OCI-LY7 (cell line): ENCODE data around the gene UBAP2L. TPM values are rescaled to one million over a fixed set of nuclear protein-coding genes. Genes with fewer than 3 reads are reported as not detected.

Source experiments
- BruUV-seq: library from RNA; stranded (reverse); fragments of 400-500 nt; replicated peaks from 2 replicates; lab custom pipeline; 2021; lab: Mats Ljungman, UMichigan
- CTCF ChIA-PET: fragments of 300-600 bp; sonication (Branson Sonifier 250); formaldehyde crosslinking; loops from one replicate; lab custom pipeline; 2022; ENCODE audit warnings: antibody characterized with exemption; ENCODE audit not compliant: unreplicated experiment; lab: Charles Lee
- POLR2A ChIA-PET: fragments of 300-600 bp; sonication (Branson Sonifier 250); formaldehyde crosslinking; loops from one replicate; lab custom pipeline; 2022; ENCODE audit warnings: antibody characterized with exemption; lab: Charles Lee
- DNase-seq: peaks from one replicate; pipeline ENCODE4 v3.0.0-alpha.2; 2015; ENCODE audit warnings: low spot score
- H2AFZ ChIP-seq: fragments of 200-600 bp; sonication (generic), shearing (Covaris generic); 2 replicates; pipeline ENCODE4 v1.6.1; 2014; ENCODE audit warnings: mild to moderate bottlenecking, antibody characterized with exemption, low read length, moderate library complexity
- H3K27ac ChIP-seq: fragments of 200-600 bp; sonication (generic); 2 replicates; pipeline ENCODE4 v1.5.1; 2014; ENCODE audit warnings: mixed run types, low read depth, mild to moderate bottlenecking, moderate library complexity, low read length, inconsistent platforms; ENCODE audit not compliant: poor library complexity, severe bottlenecking
- H3K36me3 ChIP-seq: fragments of 200-600 bp; sonication (generic); 2 replicates; pipeline ENCODE4 v1.6.1; 2014; ENCODE audit warnings: mild to moderate bottlenecking, antibody characterized with exemption, low read length, moderate library complexity, mixed read lengths; ENCODE audit not compliant: insufficient read depth
- H3K4me1 ChIP-seq: fragments of 200-600 bp; sonication (generic); 2 replicates; pipeline ENCODE4 v1.5.1; 2014; ENCODE audit warnings: mild to moderate bottlenecking, low read length; ENCODE audit not compliant: insufficient read depth, poor library complexity, severe bottlenecking
- H3K4me2 ChIP-seq: fragments of 200-600 bp; sonication (generic); 2 replicates; pipeline ENCODE4 v1.6.1; 2014; ENCODE audit warnings: mild to moderate bottlenecking, low read length
- H3K4me3 ChIP-seq: fragments of 200-600 bp; sonication (generic); 2 replicates; pipeline ENCODE4 v1.5.1; 2014; ENCODE audit warnings: mild to moderate bottlenecking, low read depth, low read length; ENCODE audit not compliant: poor library complexity, severe bottlenecking
- H3K79me2 ChIP-seq: fragments of 200-600 bp; sonication (generic); 2 replicates; pipeline ENCODE4 v1.6.1; 2016; ENCODE audit warnings: low read depth, mild to moderate bottlenecking, low read length, moderate library complexity, mixed read lengths; ENCODE audit not compliant: insufficient read depth
- H3K9me2 ChIP-seq: fragments of 200-600 bp; sonication (generic); 2 replicates; pipeline ENCODE4 v1.6.1; 2016; ENCODE audit warnings: mild to moderate bottlenecking, low read length, mixed read lengths; ENCODE audit not compliant: insufficient read depth
- H3K9me3 ChIP-seq: fragments of 200-600 bp; sonication (generic); 2 replicates; pipeline ENCODE4 v1.6.1; 2014; ENCODE audit warnings: mild to moderate bottlenecking, mixed run types, low read length, mixed read lengths
- H4K20me1 ChIP-seq: fragments of 200-600 bp; sonication (generic); 2 replicates; pipeline ENCODE4 v1.6.1; 2014; ENCODE audit warnings: mild to moderate bottlenecking, antibody characterized with exemption, low read length, moderate library complexity, mixed read lengths; ENCODE audit not compliant: insufficient read depth
- EZH2phosphoT487 ChIP-seq: fragments of 200-600 bp; sonication (generic); IDR thresholded peaks from 2 replicates; pipeline ENCODE4 v1.6.1; 2018; ENCODE audit warnings: low read depth, borderline replicate concordance, mild to moderate bottlenecking, mixed run types, antibody characterized with exemption, low read length, moderate library complexity, mixed read lengths
- intact Hi-C: fragments of 100-400 bp; cut with micrococcal nuclease; formaldehyde crosslinking; loops from one replicate; pipeline ENCODE4 v1.10.0; 2022; ENCODE audit not compliant: unreplicated experiment
- microRNA-seq: library from miRNA; unstranded; fragments of <30 nt; microRNA quantifications from one replicate; pipeline ENCODE4 v1.2.0, GENCODE V29; 2022; ENCODE audit warnings: borderline replicate concordance
- small RNA-seq: library from RNA; depleted of rRNA; stranded (forward); fragments of <200 nt; gene quantifications from one replicate; pipeline ENCODE3, GENCODE V24; 2014
- total RNA-seq, 2 experiments: library from RNA; depleted of rRNA in 1 of 2; stranded (reverse); fragments of >200 nt in 1 of 2; shearing (Covaris generic) in 1 of 2; gene quantifications; 2 replicates each; pipeline ENCODE4 v1.2.3, GENCODE V29; 2014 to 2022
- TF ChIP-seq, protein P1 (sequence below): fragments of 200-600 bp; sonication (generic); conservative IDR thresholded peaks from 2 replicates; pipeline ENCODE4 v1.5.1; 2014; ENCODE audit warnings: mild to moderate bottlenecking, antibody characterized with exemption, low read length, moderate library complexity, mixed read lengths

The UBAP2L gene
- total RNA-seq, 2 experiments from 2014 or later: 80.4 to 179 TPM

DNA sequence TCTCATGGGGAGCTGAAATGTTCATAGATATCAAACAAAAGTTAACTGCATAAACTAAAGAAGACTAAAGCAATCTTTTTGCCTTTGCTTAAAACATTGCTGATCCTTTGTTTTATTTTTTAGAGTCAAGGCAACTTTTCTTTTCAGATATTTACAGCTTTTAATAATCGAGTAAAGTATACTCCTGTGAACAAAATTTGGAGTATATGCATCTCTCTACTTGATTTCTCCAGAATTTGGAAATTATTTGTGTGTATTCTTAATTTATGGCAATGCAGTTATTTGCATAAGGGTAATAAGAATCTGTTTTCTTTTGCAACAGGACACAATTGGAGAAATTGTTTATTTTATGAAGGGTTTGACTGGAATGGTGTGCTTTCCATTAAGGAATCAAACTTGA is 95.9 kb downstream of the UBAP2L start:
- Histone ChIP-seq H3K9me3 (peaks cover 13% of the 10 kb centered on the region; the same call in 1 of the 2 replicates), H3K36me3 (no peaks in the 10 kb centered on the region), H3K4me3 (no peak overlapping the region), H3K27ac (no peak overlapping the region), H3K4me1 (no peaks in the 10 kb centered on the region), H3K4me2 (no peak overlapping the region), H3K9me2 (no peaks in the 10 kb centered on the region), H2AFZ (no peak overlapping the region), H3K79me2 (no peaks in the 10 kb centered on the region), H4K20me1 (no peaks in the 10 kb centered on the region)
- CTCF ChIA-PET: no interaction called here
- no TSS peak for BruUV-seq
- DNase-seq: peak; percentile 18
- intact Hi-C loops: no loop called here
- POLR2A ChIA-PET: no interaction called here
- no peak for TF ChIP-seq EZH2phosphoT487
- TF ChIP-seq, protein P1, sequence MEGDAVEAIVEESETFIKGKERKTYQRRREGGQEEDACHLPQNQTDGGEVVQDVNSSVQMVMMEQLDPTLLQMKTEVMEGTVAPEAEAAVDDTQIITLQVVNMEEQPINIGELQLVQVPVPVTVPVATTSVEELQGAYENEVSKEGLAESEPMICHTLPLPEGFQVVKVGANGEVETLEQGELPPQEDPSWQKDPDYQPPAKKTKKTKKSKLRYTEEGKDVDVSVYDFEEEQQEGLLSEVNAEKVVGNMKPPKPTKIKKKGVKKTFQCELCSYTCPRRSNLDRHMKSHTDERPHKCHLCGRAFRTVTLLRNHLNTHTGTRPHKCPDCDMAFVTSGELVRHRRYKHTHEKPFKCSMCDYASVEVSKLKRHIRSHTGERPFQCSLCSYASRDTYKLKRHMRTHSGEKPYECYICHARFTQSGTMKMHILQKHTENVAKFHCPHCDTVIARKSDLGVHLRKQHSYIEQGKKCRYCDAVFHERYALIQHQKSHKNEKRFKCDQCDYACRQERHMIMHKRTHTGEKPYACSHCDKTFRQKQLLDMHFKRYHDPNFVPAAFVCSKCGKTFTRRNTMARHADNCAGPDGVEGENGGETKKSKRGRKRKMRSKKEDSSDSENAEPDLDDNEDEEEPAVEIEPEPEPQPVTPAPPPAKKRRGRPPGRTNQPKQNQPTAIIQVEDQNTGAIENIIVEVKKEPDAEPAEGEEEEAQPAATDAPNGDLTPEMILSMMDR: no peak

GRCh38 chr1:154318386-154318785 is 97.6 kb downstream of the UBAP2L start:
- POLR2A ChIA-PET: interaction anchor here (0.6 kb wide), 1 partner anchor 18 kb away, joined by 3 read pairs; no protein-coding TSS in a partner anchor
- Histone ChIP-seq H3K36me3 (no peaks in the 10 kb centered on the region), H3K4me3 (no peak overlapping the region), H4K20me1 (no peaks in the 10 kb centered on the region), H3K9me3 (peaks cover 13% of the 10 kb centered on the region; the same call in 1 of the 2 replicates), H3K27ac (no peak overlapping the region), H3K9me2 (no peaks in the 10 kb centered on the region), H3K4me2 (no peak overlapping the region), H3K4me1 (no peaks in the 10 kb centered on the region), H3K79me2 (no peaks in the 10 kb centered on the region), H2AFZ (no peak overlapping the region)
- BruUV-seq: no TSS peak
- TF ChIP-seq EZH2phosphoT487: no peak
- TF ChIP-seq, protein P1: no peak
- CTCF ChIA-PET: no interaction called here
- intact Hi-C loops: no loop called here
- DNase-seq: no peak

Small RNAs within 50 kb of the gene (microRNA-seq; reads per million reads assigned to microRNA genes)
- 28.0 reads per million, percentile 35 among the genes with 10 or more reads in this experiment for gene MIR190B

Small RNAs within 50 kb of the gene (small RNA-seq; reads per million reads assigned to genes)
- gene MIR190B (not detected), gene RF00273 (not detected), gene RNU6-121P (not detected), gene RNU6-239P (not detected), gene SNORA58B (not detected)

Other genes starting within 250 kb of the UBAP2L start
- gene JTB, start 243.3 kb upstream of the UBAP2L start, total RNA-seq (2014; rRNA removed; shearing (Covaris generic)): 169 and 178 TPM in 2 replicates
- 107 and 124 TPM in 2 replicates for gene JTB, start 243.3 kb upstream of the UBAP2L start, total RNA-seq (2022)
- gene RAB13, start 234.6 kb upstream of the UBAP2L start, total RNA-seq (2014; rRNA removed; shearing (Covaris generic)): 0.16 and 0.72 TPM in 2 replicates
- 0.89 and 1.3 TPM in 2 replicates for gene RAB13, start 234.6 kb upstream of the UBAP2L start, total RNA-seq (2022)
- 4,465 and 5,738 TPM in 2 replicates for gene RPS27, start 230.2 kb upstream of the UBAP2L start, total RNA-seq (2014; rRNA removed; shearing (Covaris generic))
- gene RPS27, start 230.2 kb upstream of the UBAP2L start, total RNA-seq (2022): 2,833 and 3,163 TPM in 2 replicates
- 0.03 TPM in 2 replicates for gene NUP210L, start 65.9 kb upstream of the UBAP2L start, total RNA-seq (2014; rRNA removed; shearing (Covaris generic))
- 0.06 TPM in 2 replicates for gene NUP210L, start 65.9 kb upstream of the UBAP2L start, total RNA-seq (2022)
- gene TPM3, start 28.9 kb upstream of the UBAP2L start, total RNA-seq (2014; rRNA removed; shearing (Covaris generic)): 235 and 359 TPM in 2 replicates
- gene TPM3, start 28.9 kb upstream of the UBAP2L start, total RNA-seq (2022): 417 and 420 TPM in 2 replicates
- not detected in 2 replicates for gene CFAP141, start 14.6 kb upstream of the UBAP2L start, total RNA-seq (2014; rRNA removed; shearing (Covaris generic))
- gene CFAP141, start 14.6 kb upstream of the UBAP2L start, total RNA-seq (2022): not detected in 2 replicates
- 196 and 208 TPM in 2 replicates for gene HAX1, start 51.7 kb downstream of the UBAP2L start, total RNA-seq (2014; rRNA removed; shearing (Covaris generic))
- 170 and 174 TPM in 2 replicates for gene HAX1, start 51.7 kb downstream of the UBAP2L start, total RNA-seq (2022)
- not detected in 2 replicates for gene AQP10, start 100.1 kb downstream of the UBAP2L start, total RNA-seq (2014; rRNA removed; shearing (Covaris generic))
- gene AQP10, start 100.1 kb downstream of the UBAP2L start, total RNA-seq (2022): not detected in 2 replicates
- 20.3 and 28.8 TPM in 2 replicates for gene ATP8B2, start 104.6 kb downstream of the UBAP2L start, total RNA-seq (2014; rRNA removed; shearing (Covaris generic))
- 10.2 and 11.5 TPM in 2 replicates for gene ATP8B2, start 104.6 kb downstream of the UBAP2L start, total RNA-seq (2022)
- gene IL6R, start 184.4 kb downstream of the UBAP2L start, total RNA-seq (2014; rRNA removed; shearing (Covaris generic)): not detected in 2 replicates
- gene IL6R, start 184.4 kb downstream of the UBAP2L start, total RNA-seq (2022): not detected in 2 replicates